Body of pancreas (tissue), 4 donors: Measurements from ENCODE around the gene CD247. TPM values are rescaled to one million over a fixed set of nuclear protein-coding genes. Genes with fewer than 3 reads are reported as not detected.

ENCODE experiments used
- ATAC-seq: fragments of 150-250 bp; one replicate; pipeline ENCODE4 v1.9.1; 2016
- DNase-seq, 4 donors: peaks; one replicate each; pipeline ENCODE4 v3.0.0-alpha.2; 2019
- H3K27ac ChIP-seq, 4 donors: fragments of 200-600 bp; sonication (generic); 1 replicate in 3 of 4; 2 replicates in 1 of 4; pipeline versions ENCODE4 v1.5.1 to v1.6.1; 2016 to 2019; ENCODE audit warnings: mild to moderate bottlenecking in 1 of 4, mixed read lengths in 1 of 4, moderate library complexity in 1 of 4
- H3K27me3 ChIP-seq, 2 donors: fragments of 200-600 bp; sonication (generic); one replicate each; pipeline ENCODE4 v1.6.0; 2016; ENCODE audit warnings: mild to moderate bottlenecking in 1 of 2
- H3K36me3 ChIP-seq, 2 donors: fragments of 200-600 bp; sonication (generic); replicated peaks in 1 of 2; 2 replicates each; pipeline ENCODE4 v1.5.1; 2016; ENCODE audit warnings: low read depth in 2 of 2; ENCODE audit not compliant: insufficient read depth in 1 of 2
- H3K4me1 ChIP-seq: fragments of 200-600 bp; sonication (generic); one replicate; pipeline ENCODE4 v1.6.0; 2016
- H3K4me3 ChIP-seq, 2 donors: fragments of 200-600 bp; sonication (generic); 1 replicate in 1 of 2; 2 replicates in 1 of 2; pipeline ENCODE4 v1.5.1; 2016 to 2019
- H3K9me3 ChIP-seq, 3 donors: fragments of 200-600 bp; sonication (generic); 1 replicate in 2 of 3; 2 replicates in 1 of 3; pipeline ENCODE4 v1.5.1; 2016
- POLR2A ChIP-seq, 3 donors: fragments of 450-650 bp; IDR thresholded peaks; one replicate each; pipeline ENCODE4 v1.6.1; 2016; ENCODE audit warnings: antibody characterized with exemption in 3 of 3, mild to moderate bottlenecking in 2 of 3
- WGBS, 2 donors: methylation state at CpG; one replicate each; pipeline ENCODE4 v1.1.5; 2017; 5-methylcytosine and 5-hydroxymethylcytosine counted together
- intact Hi-C: fragments of 100-400 bp; cut with DNase I; formaldehyde crosslinking; loops from one replicate; pipeline ENCODE4 v1.15.1; 2023
- total RNA-seq, 2 donors: library from RNA; depleted of rRNA; stranded (reverse); fragments of >200 nt; gene quantifications; one replicate each; pipeline ENCODE4 v1.1.0, GENCODE V29; 2016
- TF ChIP-seq, protein P1 (sequence below), 7 experiments: fragments of 450-650 bp in 4 of 7; fragments of 200-600 bp in 3 of 7; sonication (generic) in 3 of 7; IDR thresholded peaks; one replicate each; pipeline ENCODE4 v1.5.1; 2016 to 2019; ENCODE audit warnings: antibody characterized with exemption in 7 of 7

CD247 gene
- total RNA-seq, 2 donors from 2014 or later, result 2.3 to 3.3 TPM

DNA sequence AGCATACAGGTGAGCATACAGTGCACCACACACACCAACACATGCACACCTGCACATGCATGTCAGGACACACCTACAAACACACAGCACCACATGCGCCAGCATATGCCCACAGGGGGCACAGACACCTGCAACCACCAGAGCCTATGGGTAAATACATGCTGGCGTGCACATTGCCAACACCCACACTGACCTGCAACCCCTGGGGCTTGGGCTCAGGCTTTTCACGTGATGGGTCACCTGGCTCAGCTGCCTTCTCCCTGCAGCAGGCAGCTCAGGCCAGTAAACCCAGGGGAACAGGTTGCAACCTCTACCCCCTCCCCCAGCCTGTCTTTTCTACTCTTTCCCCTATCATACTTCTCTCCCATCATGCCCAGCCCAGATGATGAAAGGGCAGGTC, 8.1 kb downstream of the CD247 start:
- Histone ChIP-seq H3K36me3 (no peaks in the 10 kb centered on the region), H3K4me1 (no peaks in the 10 kb centered on the region), H3K27me3 (peaks cover 0 to under 1% of the 10 kb centered on the region in 2 donors), H3K4me3 (no peak overlapping the region), H3K27ac (no peak overlapping the region), H3K9me3 (no peaks in the 10 kb centered on the region)
- ATAC-seq (no peak), DNase-seq (no peak)
- intact Hi-C loops, result loop anchor here (10.0 kb wide), 1 partner anchor 435 kb away; no protein-coding TSS in a partner anchor
- TF ChIP-seq POLR2A (IDR thresholded peaks at IDR 0.05), result no peak
- TF ChIP-seq, protein P1, sequence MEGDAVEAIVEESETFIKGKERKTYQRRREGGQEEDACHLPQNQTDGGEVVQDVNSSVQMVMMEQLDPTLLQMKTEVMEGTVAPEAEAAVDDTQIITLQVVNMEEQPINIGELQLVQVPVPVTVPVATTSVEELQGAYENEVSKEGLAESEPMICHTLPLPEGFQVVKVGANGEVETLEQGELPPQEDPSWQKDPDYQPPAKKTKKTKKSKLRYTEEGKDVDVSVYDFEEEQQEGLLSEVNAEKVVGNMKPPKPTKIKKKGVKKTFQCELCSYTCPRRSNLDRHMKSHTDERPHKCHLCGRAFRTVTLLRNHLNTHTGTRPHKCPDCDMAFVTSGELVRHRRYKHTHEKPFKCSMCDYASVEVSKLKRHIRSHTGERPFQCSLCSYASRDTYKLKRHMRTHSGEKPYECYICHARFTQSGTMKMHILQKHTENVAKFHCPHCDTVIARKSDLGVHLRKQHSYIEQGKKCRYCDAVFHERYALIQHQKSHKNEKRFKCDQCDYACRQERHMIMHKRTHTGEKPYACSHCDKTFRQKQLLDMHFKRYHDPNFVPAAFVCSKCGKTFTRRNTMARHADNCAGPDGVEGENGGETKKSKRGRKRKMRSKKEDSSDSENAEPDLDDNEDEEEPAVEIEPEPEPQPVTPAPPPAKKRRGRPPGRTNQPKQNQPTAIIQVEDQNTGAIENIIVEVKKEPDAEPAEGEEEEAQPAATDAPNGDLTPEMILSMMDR (IDR thresholded peaks at IDR 0.05), result no peak
- 76 to 80% methylated on average over 2 to 3 of the region's 3 CpGs for WGBS, 2 donors

DNA sequence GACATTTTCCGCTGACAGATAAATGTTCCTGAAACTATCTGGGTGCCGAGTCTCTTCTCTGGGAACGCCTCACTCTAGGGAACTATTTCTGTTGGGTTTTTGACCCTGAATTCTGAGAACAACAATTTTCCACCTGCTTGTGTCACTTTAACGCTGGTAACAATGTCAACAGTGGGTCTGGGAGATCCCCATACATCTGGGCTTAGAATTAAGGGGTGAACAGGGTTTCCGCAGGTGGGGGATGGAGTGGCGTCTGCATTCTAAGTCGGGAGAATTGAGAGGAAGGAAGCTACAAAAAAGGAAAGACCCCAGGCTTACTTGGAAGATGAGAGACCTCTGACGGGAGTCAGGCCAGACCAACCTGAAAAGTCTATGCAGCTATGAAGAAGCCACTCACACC, 8.7 kb downstream of the CD247 start:
- DNase-seq (no peak), ATAC-seq (no peak)
- Histone ChIP-seq H3K4me3 (no peak overlapping the region), H3K27ac (no peak overlapping the region), H3K36me3 (no peaks in the 10 kb centered on the region), H3K9me3 (no peaks in the 10 kb centered on the region), H3K27me3 (no peaks in the 10 kb centered on the region), H3K4me1 (no peaks in the 10 kb centered on the region)
- no peak for TF ChIP-seq POLR2A (IDR thresholded peaks at IDR 0.05)
- TF ChIP-seq, protein P1 (IDR thresholded peaks at IDR 0.05), result no peak
- WGBS, 2 donors, result 72 to 75% methylated on average over 8 of the region's 8 CpGs
- intact Hi-C loops, result no loop called here

DNA sequence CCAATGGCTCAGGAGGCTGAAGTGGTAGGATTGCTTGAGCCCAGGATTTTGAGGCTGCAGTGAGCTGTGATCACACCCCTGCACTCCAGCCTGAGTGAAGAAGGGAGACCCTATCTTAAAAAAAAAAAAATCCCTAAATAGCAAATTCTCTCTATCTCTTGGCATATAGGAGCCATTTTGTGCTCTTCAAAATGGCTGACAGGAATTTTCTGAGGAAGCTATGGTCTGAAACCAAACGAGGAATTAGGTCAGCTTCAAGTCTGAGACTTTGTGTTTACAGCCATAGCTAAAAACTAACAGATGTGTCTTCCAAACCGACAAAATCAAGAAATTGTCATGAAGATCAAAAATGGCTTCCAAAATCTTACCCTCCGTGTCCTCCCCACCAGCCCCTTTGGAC, 10.6 kb downstream of the CD247 start:
- TF ChIP-seq, protein P1 (IDR thresholded peaks at IDR 0.05), result no peak
- no peak for TF ChIP-seq POLR2A (IDR thresholded peaks at IDR 0.05)
- H3K27ac ChIP-seq, result no peak overlapping the region
- intact Hi-C loops, result no loop called here
- H3K4me1 ChIP-seq, result no peaks in the 10 kb centered on the region
- no peaks in the 10 kb centered on the region for H3K9me3 ChIP-seq
- no peaks in the 10 kb centered on the region for H3K36me3 ChIP-seq
- DNase-seq (no peak), ATAC-seq (no peak)
- H3K4me3 ChIP-seq, result no peak overlapping the region
- H3K27me3 ChIP-seq, result no peaks in the 10 kb centered on the region
- 80 to 84% methylated on average over 3 of the region's 3 CpGs for WGBS, 2 donors

DNA sequence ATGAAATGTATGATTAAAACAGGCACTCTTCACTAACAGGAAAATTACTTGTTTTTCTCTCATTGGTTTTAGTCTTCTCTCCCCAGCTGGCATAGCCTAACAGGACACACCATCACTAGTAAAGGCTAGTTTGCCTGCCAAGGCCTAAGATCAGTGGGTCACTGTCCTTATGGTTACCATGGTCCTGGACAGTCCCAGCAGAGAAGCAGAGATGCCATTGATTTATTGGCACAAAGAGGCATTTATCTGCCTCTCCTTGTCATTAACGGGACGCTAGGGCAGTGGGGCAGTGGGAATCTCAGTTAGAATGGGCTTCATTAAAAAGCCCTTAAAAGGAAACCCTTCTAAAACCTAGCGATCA, 13.9 kb downstream of the CD247 start:
- TF ChIP-seq, protein P1 (IDR thresholded peaks at IDR 0.05), result no peak
- TF ChIP-seq POLR2A (IDR thresholded peaks at IDR 0.05), result no peak
- Histone ChIP-seq H3K9me3 (no peaks in the 10 kb centered on the region), H3K27ac (no peak overlapping the region), H3K4me1 (peaks cover 6% of the 10 kb centered on the region), H3K36me3 (no peaks in the 10 kb centered on the region), H3K27me3 (no peaks in the 10 kb centered on the region), H3K4me3 (no peak overlapping the region)
- ATAC-seq (no peak), DNase-seq (no peak)
- intact Hi-C loops, result no loop called here
- WGBS, 2 donors, result 60 to 71% methylated on average over 3 of the region's 3 CpGs

DNA sequence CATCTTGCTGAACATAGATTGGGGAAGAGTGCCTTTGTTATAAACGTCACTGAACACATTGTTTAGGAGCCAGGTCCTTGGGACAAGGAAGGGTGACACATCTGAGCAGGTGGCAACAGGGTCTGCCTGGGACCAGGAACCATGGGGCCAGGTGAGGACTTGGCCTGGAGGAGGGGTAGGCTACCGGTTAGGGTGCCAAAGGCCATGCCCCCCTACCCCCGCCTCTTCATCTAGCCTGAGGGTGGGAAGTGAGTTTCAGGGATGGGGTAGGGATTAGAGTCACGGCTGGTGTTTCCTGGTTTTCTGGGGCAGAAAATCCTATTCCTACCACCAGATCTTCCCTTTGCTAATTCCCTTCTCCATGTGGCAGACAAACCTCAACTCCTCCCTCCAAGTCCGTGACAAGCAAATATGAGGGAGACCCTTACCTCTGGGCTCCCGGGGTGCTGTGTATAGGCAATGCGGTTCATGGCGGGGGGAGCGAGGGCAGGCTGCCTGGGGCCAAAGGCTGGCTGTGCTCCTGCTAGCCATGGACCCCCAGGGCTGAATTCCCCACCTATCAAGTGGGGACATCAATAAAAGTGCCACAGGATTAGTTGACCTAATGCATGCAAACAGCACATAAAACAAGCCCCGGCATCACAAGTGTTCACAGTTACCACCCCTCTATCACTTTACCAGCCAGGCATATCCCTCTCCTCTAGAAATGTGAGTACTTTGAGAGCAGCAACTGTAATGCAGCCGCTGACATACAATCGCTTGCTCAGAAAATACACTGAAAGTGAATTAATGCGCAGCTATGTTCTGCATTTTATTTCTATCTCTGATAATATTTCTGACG, 14.5 kb downstream of the CD247 start:
- intact Hi-C loops, result no loop called here
- no peak overlapping the region for H3K4me3 ChIP-seq
- no peaks in the 10 kb centered on the region for H3K36me3 ChIP-seq
- DNase-seq, result no peak
- TF ChIP-seq, protein P1 (IDR thresholded peaks at IDR 0.05), result no peak
- no peak for TF ChIP-seq POLR2A (IDR thresholded peaks at IDR 0.05)
- no peak for ATAC-seq
- H3K27me3 ChIP-seq, result no peaks in the 10 kb centered on the region
- 70 to 76% methylated on average over 14 of the region's 14 CpGs for WGBS, 2 donors
- no peak overlapping the region for H3K27ac ChIP-seq
- peaks cover 6% of the 10 kb centered on the region for H3K4me1 ChIP-seq
- no peaks in the 10 kb centered on the region for H3K9me3 ChIP-seq
